ENCODE measurements around the gene NFKBIE.

The NFKBIE gene

DNA sequence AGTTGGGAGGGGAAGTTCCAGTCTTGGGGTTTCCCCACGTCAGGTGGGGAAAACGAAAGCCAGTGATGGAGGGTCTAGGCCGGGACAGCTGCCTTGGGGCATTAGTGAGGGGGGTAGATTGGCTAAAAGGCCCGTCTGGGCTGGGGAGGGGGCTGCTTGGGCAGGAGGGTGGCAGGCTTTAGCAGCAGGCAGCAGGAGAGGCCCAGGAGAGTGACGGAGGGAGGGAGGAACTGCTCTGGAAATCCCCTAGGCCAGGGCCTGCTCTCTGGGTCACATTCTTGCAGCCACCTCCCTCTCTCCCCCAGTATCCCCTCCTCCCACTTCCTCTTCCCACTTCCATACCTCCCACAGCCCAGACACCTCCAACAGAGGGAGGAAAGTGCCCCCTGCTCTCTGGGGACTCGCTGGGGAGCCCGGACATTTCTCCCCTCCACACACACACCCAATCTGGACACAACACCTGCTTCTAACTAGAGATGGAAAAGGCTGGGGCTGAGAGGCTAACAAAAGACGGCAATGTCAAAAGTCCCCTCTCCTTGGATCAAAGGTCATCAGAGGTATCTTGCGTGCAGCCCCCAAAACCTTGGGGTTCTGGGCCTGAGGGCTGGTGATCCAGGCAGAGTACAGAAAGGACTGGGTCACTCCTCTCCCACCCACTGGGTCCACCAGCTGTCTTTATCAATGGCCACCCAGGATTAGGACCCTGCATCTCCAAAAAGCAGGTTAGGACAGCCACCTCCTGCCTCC, 1.8 kb downstream of the NFKBIE start:
- Histone ChIP-seq H3K9me3 (ENCODE audit: low read length) (no peaks in the 10 kb centered on the region), H3K4me1 (ENCODE audit: insufficient read depth, low read length, severe bottlenecking) (peaks cover 57% of the 10 kb centered on the region), H3K27me3 (ENCODE audit: insufficient read depth, low read length) (no peaks in the 10 kb centered on the region), H3K4me2 (ENCODE audit: low read length) (peak overlapping the region; percentile 91), H3K4me3 (ENCODE audit: low read depth, low read length, poor library complexity, severe bottlenecking) (peak overlapping the region; percentile 76), H3K9ac (ENCODE audit: low read length) (peak overlapping the region; percentile 89), H3F3A (ENCODE audit: insufficient read depth, low read length) (no peaks in the 10 kb centered on the region), H3K9me2 (ENCODE audit: low read depth, low read length) (no peaks in the 10 kb centered on the region), H3K79me2 (ENCODE audit: insufficient read depth, low read length) (no peaks in the 10 kb centered on the region), H3K36me3 (ENCODE audit: insufficient read depth, low read length) (peaks cover 28% of the 10 kb centered on the region; the same call in 1 of the 2 replicates), H2AFZ (ENCODE audit: low read length) (no peak overlapping the region), H4K20me1 (ENCODE audit: insufficient read depth, low read length) (no peaks in the 10 kb centered on the region), H3K27ac (ENCODE audit: low read depth, low read length, poor library complexity, severe bottlenecking) (peak overlapping the region; percentile 80)
- TF ChIP-seq, protein P1, sequence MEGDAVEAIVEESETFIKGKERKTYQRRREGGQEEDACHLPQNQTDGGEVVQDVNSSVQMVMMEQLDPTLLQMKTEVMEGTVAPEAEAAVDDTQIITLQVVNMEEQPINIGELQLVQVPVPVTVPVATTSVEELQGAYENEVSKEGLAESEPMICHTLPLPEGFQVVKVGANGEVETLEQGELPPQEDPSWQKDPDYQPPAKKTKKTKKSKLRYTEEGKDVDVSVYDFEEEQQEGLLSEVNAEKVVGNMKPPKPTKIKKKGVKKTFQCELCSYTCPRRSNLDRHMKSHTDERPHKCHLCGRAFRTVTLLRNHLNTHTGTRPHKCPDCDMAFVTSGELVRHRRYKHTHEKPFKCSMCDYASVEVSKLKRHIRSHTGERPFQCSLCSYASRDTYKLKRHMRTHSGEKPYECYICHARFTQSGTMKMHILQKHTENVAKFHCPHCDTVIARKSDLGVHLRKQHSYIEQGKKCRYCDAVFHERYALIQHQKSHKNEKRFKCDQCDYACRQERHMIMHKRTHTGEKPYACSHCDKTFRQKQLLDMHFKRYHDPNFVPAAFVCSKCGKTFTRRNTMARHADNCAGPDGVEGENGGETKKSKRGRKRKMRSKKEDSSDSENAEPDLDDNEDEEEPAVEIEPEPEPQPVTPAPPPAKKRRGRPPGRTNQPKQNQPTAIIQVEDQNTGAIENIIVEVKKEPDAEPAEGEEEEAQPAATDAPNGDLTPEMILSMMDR (IDR thresholded peaks at IDR 0.05; ENCODE audit: low read length), result no peak
- no peak for TF ChIP-seq EZH2 (IDR thresholded peaks at IDR 0.05; ENCODE audit: borderline replicate concordance, low read length)

DNA sequence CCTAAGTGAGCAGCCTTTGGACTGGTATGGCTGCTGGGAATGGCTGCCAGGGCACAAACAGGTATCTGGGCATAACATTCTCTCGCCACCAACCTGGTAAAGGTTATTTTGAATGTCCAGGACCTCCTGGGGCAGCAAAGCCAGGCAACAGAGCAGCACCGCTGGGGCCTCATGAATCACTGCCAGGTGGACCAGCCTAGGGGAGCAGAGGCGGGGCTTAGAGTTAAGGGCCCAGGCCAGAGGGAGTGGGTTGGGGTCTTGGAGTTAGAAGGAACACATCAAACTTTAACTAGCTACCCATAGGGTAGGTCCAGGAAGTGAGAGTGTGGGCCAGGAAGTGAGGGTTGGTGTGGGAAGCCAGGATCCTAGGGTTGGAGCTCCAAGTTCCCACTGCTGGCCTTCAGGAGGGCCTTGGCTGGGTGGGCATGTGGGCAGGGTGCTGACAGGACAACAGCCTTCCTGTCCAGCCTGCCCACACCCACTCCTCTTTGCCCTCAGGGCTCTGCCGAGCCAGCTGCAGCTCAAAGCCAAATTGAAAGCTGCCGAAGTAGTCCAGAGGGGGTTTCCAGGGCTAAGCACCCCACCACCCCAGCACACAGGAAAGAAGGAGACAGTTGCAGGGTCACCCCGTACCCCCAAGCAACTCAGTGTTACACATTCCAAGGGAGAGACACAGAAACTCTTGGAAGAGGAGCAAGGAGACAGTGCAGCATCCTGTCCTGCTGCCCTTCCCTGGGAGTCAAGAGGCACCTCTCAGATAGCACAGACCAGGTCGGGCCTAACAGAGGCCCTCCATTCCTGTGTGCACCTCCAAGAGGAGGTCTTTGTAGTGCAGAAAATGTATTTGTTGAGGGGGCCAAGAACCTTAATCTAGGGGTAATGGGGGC, 2.6 kb downstream of the NFKBIE start:
- H4K20me1 ChIP-seq (ENCODE audit: insufficient read depth, low read length), result no peaks in the 10 kb centered on the region
- no peak overlapping the region for H2AFZ ChIP-seq (ENCODE audit: low read length)
- no peaks in the 10 kb centered on the region for H3K9me3 ChIP-seq (ENCODE audit: low read length)
- peaks cover 65% of the 10 kb centered on the region for H3K4me1 ChIP-seq (ENCODE audit: insufficient read depth, low read length, severe bottlenecking)
- peak overlapping the region; percentile 80 for H3K27ac ChIP-seq (ENCODE audit: low read depth, low read length, poor library complexity, severe bottlenecking)
- peak overlapping the region; percentile 91 for H3K4me2 ChIP-seq (ENCODE audit: low read length)
- no peaks in the 10 kb centered on the region for H3K9me2 ChIP-seq (ENCODE audit: low read depth, low read length)
- no peaks in the 10 kb centered on the region for H3F3A ChIP-seq (ENCODE audit: insufficient read depth, low read length)
- TF ChIP-seq, protein P1 (IDR thresholded peaks at IDR 0.05; ENCODE audit: low read length), result no peak
- TF ChIP-seq EZH2 (IDR thresholded peaks at IDR 0.05; ENCODE audit: borderline replicate concordance, low read length), result no peak
- peaks cover 28% of the 10 kb centered on the region; the same call in 1 of the 2 replicates for H3K36me3 ChIP-seq (ENCODE audit: insufficient read depth, low read length)
- no peaks in the 10 kb centered on the region for H3K27me3 ChIP-seq (ENCODE audit: insufficient read depth, low read length)
- peak overlapping the region; percentile 89 for H3K9ac ChIP-seq (ENCODE audit: low read length)
- no peaks in the 10 kb centered on the region for H3K79me2 ChIP-seq (ENCODE audit: insufficient read depth, low read length)
- peak overlapping the region; percentile 76 for H3K4me3 ChIP-seq (ENCODE audit: low read depth, low read length, poor library complexity, severe bottlenecking)

DNA sequence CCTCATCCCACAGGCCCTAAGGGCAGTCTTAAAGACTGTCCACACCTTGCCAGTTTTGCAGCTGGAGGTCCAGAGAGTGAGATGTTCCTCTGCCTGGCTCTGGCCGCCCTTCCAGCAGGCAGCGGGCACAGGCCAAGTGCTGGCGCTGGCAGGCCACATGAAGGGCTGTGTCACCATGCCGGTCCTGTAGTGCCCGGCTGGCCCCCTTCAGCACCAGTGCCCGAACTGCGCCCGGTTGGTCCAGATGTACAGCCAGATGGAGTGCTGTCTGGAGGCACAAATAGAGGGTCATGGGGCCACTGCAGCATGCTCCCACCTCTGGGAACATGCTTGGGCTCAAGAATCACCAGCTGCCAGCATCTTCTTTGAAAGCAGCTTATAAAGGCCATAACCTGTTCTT, 3.8 kb downstream of the NFKBIE start:
- H3K9ac ChIP-seq (ENCODE audit: low read length), result peak overlapping the region; percentile 89; the same call in 1 of the 2 replicates
- H3K4me3 ChIP-seq (ENCODE audit: low read depth, low read length, poor library complexity, severe bottlenecking), result no peak overlapping the region
- peak overlapping the region; percentile 91; the same call in 1 of the 2 replicates for H3K4me2 ChIP-seq (ENCODE audit: low read length)
- H3K9me2 ChIP-seq (ENCODE audit: low read depth, low read length), result no peaks in the 10 kb centered on the region
- no peaks in the 10 kb centered on the region; the same call in 1 of the 2 replicates for H3F3A ChIP-seq (ENCODE audit: insufficient read depth, low read length)
- no peaks in the 10 kb centered on the region for H3K9me3 ChIP-seq (ENCODE audit: low read length)
- H4K20me1 ChIP-seq (ENCODE audit: insufficient read depth, low read length), result no peaks in the 10 kb centered on the region
- H3K27me3 ChIP-seq (ENCODE audit: insufficient read depth, low read length), result no peaks in the 10 kb centered on the region
- no peaks in the 10 kb centered on the region for H3K79me2 ChIP-seq (ENCODE audit: insufficient read depth, low read length)
- H3K4me1 ChIP-seq (ENCODE audit: insufficient read depth, low read length, severe bottlenecking), result peaks cover 70% of the 10 kb centered on the region
- H2AFZ ChIP-seq (ENCODE audit: low read length), result no peak overlapping the region
- peaks cover 28% of the 10 kb centered on the region; the same call in 1 of the 2 replicates for H3K36me3 ChIP-seq (ENCODE audit: insufficient read depth, low read length)
- H3K27ac ChIP-seq (ENCODE audit: low read depth, low read length, poor library complexity, severe bottlenecking), result peak overlapping the region; percentile 80
- no peak for TF ChIP-seq EZH2 (IDR thresholded peaks at IDR 0.05; ENCODE audit: borderline replicate concordance, low read length)

Measured in OCI-LY1 (cell line).